ENCODE results near the gene RPL7A. TPM values are rescaled to one million over a fixed set of nuclear protein-coding genes. Genes with fewer than 3 reads are reported as not detected.
A peak's percentile ranks its signal among the peaks of the same experiment; 100 is the strongest.

The RPL7A gene
- total and polyA plus RNA-seq, 2 of the 13 experiments (the other 11 are each of a cell fraction or from before 2014, with no cell fraction given), result 2,401 to 2,938 TPM

DNA sequence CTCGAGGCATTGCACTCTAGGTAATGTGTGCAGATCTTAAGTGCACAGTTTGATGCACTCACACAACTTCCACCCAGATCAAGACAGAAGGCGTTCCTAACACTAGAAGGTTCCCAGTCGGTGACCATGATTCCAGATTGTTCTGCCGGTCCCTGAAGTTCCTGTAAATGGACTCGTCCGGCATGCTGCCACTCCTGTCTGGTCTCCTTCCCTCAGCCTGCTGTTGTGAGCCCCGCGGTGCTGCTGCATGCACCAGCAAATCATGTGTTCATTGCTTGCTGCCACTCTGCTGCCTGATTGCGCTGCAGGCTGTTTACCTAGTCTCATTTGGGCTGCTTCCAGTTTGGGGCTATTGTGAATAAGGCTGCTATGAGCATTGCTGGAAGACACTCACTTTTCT, 39.7 kb downstream of the RPL7A start (continued):
- TF ChIP-seq NFAT5 (CRISPR knock-in tag; IDR thresholded peaks at IDR 0.05) (0 out of 2 replicates have a peak, but pooled peaks have one; percentile 39), POLR2G (IDR thresholded peaks at IDR 0.05; ENCODE audit: low read depth, low read length) (no peak), ZNF343 (CRISPR knock-in tag; IDR thresholded peaks at IDR 0.05) (no peak), NR2F2 (IDR thresholded peaks at IDR 0.05; ENCODE audit: borderline replicate concordance, low read depth) (no peak), ZNF280B (CRISPR knock-in tag; IDR thresholded peaks at IDR 0.05; ENCODE audit: borderline replicate concordance) (no peak), ZSCAN12 (CRISPR knock-in tag; IDR thresholded peaks at IDR 0.05) (no peak), MZF1 (CRISPR knock-in tag; IDR thresholded peaks at IDR 0.05; ENCODE audit: borderline replicate concordance) (no peak), ZNF44 (CRISPR knock-in tag; IDR thresholded peaks at IDR 0.05) (no peak), KAT2B (IDR thresholded peaks at IDR 0.05; ENCODE audit: borderline replicate concordance, low read depth, low read length) (no peak), CC2D1A (CRISPR knock-in tag; IDR thresholded peaks at IDR 0.05) (no peak), SNRNP70 (IDR thresholded peaks at IDR 0.05; ENCODE audit: low read depth, low read length) (no peak)
- TF ChIP-seq, protein P1, sequence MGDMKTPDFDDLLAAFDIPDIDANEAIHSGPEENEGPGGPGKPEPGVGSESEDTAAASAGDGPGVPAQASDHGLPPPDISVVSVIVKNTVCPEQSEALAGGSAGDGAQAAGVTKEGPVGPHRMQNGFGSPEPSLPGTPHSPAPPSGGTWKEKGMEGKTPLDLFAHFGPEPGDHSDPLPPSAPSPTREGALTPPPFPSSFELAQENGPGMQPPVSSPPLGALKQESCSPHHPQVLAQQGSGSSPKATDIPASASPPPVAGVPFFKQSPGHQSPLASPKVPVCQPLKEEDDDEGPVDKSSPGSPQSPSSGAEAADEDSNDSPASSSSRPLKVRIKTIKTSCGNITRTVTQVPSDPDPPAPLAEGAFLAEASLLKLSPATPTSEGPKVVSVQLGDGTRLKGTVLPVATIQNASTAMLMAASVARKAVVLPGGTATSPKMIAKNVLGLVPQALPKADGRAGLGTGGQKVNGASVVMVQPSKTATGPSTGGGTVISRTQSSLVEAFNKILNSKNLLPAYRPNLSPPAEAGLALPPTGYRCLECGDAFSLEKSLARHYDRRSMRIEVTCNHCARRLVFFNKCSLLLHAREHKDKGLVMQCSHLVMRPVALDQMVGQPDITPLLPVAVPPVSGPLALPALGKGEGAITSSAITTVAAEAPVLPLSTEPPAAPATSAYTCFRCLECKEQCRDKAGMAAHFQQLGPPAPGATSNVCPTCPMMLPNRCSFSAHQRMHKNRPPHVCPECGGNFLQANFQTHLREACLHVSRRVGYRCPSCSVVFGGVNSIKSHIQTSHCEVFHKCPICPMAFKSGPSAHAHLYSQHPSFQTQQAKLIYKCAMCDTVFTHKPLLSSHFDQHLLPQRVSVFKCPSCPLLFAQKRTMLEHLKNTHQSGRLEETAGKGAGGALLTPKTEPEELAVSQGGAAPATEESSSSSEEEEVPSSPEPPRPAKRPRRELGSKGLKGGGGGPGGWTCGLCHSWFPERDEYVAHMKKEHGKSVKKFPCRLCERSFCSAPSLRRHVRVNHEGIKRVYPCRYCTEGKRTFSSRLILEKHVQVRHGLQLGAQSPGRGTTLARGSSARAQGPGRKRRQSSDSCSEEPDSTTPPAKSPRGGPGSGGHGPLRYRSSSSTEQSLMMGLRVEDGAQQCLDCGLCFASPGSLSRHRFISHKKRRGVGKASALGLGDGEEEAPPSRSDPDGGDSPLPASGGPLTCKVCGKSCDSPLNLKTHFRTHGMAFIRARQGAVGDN (CRISPR knock-in tag; IDR thresholded peaks at IDR 0.05), result peak; percentile 80
- TF ChIP-seq, protein P2, sequence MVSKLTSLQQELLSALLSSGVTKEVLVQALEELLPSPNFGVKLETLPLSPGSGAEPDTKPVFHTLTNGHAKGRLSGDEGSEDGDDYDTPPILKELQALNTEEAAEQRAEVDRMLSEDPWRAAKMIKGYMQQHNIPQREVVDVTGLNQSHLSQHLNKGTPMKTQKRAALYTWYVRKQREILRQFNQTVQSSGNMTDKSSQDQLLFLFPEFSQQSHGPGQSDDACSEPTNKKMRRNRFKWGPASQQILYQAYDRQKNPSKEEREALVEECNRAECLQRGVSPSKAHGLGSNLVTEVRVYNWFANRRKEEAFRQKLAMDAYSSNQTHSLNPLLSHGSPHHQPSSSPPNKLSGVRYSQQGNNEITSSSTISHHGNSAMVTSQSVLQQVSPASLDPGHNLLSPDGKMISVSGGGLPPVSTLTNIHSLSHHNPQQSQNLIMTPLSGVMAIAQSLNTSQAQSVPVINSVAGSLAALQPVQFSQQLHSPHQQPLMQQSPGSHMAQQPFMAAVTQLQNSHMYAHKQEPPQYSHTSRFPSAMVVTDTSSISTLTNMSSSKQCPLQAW (CRISPR knock-in tag; IDR thresholded peaks at IDR 0.05), result no peak
- TF ChIP-seq, protein P3, sequence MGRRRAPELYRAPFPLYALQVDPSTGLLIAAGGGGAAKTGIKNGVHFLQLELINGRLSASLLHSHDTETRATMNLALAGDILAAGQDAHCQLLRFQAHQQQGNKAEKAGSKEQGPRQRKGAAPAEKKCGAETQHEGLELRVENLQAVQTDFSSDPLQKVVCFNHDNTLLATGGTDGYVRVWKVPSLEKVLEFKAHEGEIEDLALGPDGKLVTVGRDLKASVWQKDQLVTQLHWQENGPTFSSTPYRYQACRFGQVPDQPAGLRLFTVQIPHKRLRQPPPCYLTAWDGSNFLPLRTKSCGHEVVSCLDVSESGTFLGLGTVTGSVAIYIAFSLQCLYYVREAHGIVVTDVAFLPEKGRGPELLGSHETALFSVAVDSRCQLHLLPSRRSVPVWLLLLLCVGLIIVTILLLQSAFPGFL (CRISPR knock-in tag; IDR thresholded peaks at IDR 0.05), result no peak

Data from HepG2 (cell line).